ENCODE data around the gene ERFL.

Gene ERFL
- total RNA-seq = 1.5 to 2.5 reads per million in 2 experiments

GRCh38 chr19:41928221-41928683 is at the start of gene ERFL:
ERFL (minus strand) TSS chr19:41928449; CDS start chr19:41912919, 15,530 bp downstream.
- DNase-seq (ENCODE audit: low read depth) = no peak

GRCh38 chr19:41977916-41978315 is 49.7 kb upstream of the ERFL start:
- no peak for DNase-seq (ENCODE audit: low read depth)

DNA sequence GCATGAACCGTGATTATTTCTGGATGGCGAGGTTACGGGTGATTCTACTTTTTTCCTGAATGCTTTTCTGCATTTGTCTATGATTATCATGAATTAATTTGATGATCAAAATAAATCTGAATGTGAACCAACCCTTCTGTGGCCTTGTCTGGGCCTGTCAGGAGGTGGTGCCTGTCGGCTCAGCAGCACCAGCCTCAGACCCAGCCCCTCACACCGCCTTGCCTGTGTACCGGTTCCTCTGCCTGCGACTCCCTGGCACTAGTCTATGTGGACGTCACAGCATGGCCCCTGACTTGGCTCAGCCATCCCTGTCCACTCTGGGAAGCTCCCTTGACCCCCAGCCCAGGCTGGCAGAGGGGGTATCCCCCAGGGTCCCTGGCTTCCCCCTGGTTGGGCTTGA is 46.4 kb upstream of the ERFL start:
- DNase-seq (ENCODE audit: low read depth) = no peak

DNA sequence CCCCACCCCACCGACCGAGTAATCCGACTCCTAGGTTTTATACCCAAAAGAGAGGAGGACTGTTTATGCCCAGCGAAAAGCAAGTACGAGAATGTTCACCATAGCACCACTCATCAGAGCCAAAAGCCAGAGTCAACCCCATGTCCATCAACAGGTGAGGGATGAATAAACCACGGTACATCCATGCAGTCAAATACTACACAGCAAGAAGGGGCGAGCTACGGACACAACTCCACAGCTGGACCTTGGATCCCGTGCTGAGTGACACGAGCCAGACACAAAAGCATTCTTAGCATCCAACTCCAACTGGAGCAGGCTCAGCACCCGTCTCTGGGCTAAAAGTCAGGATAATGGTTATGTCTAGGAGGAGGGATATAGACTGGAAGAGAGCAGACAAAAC is 43.1 kb upstream of the ERFL start:
- DNase-seq (ENCODE audit: low read depth) = no peak

DNA sequence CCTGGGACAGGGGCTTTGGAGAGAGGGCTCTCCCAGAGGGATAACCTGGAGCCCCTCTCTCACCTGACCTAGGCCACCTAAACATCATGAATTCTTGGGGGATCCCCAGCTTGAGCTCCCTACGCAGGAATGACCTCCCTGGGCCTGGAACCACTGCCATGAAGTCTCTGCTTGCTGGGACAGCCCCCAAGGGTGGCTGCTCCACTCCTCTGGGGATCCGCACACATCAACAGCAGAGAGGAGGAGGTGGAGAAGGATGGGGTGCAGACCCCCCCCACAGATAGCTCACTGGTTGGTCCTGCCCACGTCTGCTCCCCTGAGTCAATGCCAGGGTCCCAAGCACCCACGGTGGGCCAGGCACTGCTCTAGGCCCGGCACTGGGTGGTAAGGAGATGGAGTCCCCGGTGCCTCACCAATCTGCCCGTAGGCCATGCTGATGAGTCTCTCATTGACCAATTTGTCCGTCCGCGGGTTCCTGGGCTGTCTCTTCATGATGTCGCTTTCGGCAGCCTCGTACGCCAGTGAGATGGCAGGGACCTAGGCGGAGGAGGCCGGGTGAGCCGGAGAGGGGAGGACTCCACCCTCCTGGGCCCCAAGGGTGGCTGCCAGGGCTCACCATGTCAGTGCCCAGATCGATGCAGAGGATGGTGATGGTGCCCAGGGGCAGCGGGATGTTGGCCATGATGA is 41.7 kb upstream of the ERFL start:
- no peak for DNase-seq (ENCODE audit: low read depth)

- no peak for DNase-seq (ENCODE audit: low read depth)
Measured at GRCh38 chr19:41968751-41969595, 40.7 kb upstream of the ERFL start.

GRCh38 chr19:41967054-41967783 is 39.0 kb upstream of the ERFL start:
- no peak for DNase-seq (ENCODE audit: low read depth)

DNA sequence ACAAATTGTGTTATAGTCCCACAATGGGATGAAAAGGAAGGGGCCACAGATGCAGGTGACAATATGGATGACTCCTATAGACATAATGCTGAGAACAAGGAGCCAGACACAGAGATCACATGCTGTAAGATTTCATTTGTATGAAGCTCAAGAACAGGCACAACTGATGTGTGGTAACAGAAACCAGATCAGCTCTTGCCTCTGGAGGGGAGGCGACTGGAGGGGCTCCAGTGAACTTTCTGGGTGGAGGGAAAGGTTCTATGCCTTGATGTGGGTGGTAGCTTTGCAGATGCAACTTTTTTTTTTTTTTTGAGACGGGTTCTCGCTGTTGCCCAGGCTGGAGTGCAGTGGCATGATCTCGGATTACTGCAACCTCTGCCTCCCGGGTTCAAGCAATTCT is 36.9 kb upstream of the ERFL start:
- DNase-seq (ENCODE audit: low read depth) = no peak

- DNase-seq (ENCODE audit: low read depth) = no peak
Measured at GRCh38 chr19:41960973-41961372, 32.7 kb upstream of the ERFL start.

- peak; percentile 83 for DNase-seq (ENCODE audit: low read depth)
Measured at GRCh38 chr19:41959056-41960053, 31.1 kb upstream of the ERFL start, which contains the start of gene RABAC1. RABAC1 (minus strand) TSS chr19:41959321; CDS start chr19:41959292, 29 bp downstream.

DNA sequence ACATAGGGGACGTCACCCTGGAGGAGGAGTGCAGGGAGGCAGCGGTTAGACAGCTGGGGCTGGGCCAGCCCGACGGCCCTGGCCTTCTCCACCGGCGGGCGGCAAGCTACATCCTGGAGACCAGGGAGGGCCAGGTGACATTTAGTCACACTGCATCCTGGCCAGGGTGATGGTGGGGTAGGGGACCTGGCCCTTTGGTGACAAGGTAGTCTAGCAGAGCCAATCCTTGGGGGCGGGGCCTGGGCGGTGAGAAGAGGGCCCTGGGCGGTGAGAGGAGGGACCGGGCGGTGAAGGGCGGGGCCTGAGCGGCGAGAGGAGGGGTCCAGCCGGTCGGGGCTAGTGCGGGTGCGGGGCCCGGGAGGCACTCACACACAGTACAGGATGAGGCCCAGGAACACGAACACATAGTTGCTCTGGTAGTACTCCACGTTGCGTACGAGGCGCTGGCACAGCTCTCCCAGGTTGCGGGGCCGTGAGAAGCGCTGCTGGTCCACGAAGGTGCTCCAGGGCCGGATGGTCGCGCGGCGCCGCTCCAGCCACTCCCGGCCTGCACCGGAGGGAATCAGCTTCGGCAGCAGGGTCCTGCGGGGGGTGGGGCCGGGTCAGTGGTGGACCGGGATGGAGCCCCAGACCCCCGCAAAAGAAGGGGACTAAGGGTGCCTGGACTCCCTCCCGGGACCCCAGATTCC is 30.3 kb upstream of the ERFL start:
- DNase-seq (ENCODE audit: low read depth) = peak; percentile 77

- no peak for DNase-seq (ENCODE audit: low read depth)
Measured at GRCh38 chr19:41957838-41958366, 29.7 kb upstream of the ERFL start.

GRCh38 chr19:41957161-41957837 is 29.1 kb upstream of the ERFL start:
- no peak for DNase-seq (ENCODE audit: low read depth)

- DNase-seq (ENCODE audit: low read depth) = no peak
Measured at GRCh38 chr19:41956621-41957020, 28.4 kb upstream of the ERFL start.

DNA sequence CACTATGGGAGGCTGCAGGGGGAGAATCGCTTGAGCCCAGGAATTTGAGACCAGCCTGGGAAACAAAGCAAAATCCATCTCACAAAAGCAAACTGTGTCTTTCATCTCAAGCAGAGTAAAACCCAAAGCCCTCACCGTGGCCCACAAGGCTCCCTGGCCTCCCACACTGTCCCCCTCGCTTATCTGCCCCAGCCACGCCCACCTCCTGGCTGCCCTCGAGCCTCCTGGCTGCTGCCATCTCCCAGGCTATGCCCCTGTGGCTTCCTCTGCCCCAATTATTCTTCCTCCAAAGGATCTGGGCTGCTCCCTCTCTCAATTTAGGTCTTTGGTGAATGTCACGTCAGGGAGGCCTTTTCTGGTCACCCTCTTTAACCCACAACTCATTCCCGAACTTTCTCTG is 27.3 kb upstream of the ERFL start:
- DNase-seq (ENCODE audit: low read depth) = no peak

DNA sequence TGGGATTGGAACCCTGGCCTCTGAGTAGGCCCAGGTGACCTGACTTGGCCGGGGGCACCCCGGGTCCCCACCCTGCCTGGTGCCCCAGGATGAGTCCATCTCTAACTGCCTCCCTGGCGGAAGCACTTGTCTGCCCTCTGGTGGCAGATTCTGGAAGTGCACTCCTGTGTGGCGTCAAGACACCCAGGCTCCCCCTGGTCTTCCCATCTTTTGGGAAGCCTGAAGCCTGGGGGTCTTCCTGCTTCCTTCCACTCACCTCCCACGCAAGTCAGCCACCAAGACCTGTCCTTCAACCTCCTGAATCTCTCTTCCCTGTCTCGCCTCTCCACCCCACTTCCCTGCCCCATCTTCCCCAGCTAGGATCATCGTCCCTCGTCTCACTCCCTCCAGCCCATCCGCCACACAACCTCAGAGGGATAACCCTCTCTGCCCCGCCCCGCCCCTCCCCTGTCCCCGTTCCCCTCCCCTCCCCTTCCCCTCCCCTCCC is 23.5 kb upstream of the ERFL start:
- DNase-seq (ENCODE audit: low read depth) = peak; percentile 79

GRCh38 chr19:41947091-41947490 is 18.8 kb upstream of the ERFL start:
- no peak for DNase-seq (ENCODE audit: low read depth)

DNA sequence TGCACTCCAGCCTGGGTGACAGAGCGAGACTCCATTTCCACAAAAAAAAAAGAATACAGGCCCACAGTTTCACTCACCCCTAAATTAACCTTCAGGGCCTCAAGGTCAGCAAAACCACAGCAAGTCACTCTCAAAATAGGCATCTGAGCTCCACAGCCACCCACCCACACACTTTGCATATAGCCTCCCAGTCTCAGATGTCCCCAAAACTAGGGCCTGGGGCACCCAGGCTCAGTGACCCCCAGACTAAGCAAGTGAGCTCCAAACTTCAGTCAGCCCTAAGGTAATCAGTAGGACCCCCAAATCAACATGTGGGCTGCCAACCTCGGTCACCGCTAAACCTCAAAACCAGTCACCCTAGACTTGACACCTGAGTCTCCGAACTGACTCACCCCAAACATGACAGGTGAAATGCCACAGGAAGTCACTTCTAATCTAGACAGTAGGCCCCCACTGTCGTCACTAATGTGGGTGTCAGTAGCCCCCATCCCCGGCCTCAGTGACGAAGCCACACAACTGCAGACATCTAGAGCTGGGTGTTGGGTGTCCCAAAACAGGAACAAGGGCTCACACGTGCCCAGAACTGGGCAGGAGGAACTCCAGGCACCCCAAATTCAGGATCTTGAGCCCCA is 17.0 kb upstream of the ERFL start:
- DNase-seq (ENCODE audit: low read depth) = peak; percentile 83

DNA sequence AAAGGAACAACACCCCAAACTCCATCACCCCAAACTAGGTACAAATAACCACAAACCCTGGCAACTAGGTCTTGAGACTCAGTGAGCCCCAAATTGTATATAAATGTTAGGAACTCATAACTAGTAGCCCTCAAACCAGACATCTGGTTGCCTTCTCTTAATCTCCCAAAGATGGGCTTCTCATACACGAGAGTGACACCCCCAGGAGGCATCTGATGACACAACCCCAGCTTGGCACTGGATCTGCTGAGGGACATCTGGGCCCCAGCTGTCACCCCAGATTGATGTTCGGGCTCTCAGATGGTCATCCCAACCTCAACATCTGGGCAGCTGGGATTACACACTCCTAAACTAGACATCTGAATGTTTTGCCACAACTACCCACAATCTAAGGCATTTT is 16.1 kb upstream of the ERFL start:
- DNase-seq (ENCODE audit: low read depth) = no peak
